Neural cell (in vitro differentiated cells): ENCODE measurements around the gene SLC15A4.
"Not testable (repeated sequence)": the region's sequence is repeated elsewhere in the genome, so short reads cannot be mapped to it uniquely, and the experiment has no call there.

ENCODE experiments used
- EP300 ChIP-seq: fragments of 450-650 bp; conservative IDR thresholded peaks from 2 replicates; pipeline ENCODE4 v1.6.1; 2014; ENCODE audit warnings: antibody characterized with exemption, mild to moderate bottlenecking, moderate library complexity; ENCODE audit not compliant: poor library complexity, severe bottlenecking
- EZH2 ChIP-seq: fragments of 200-600, 300-800 bp; shearing (Covaris generic), sonication (generic); IDR thresholded peaks from 2 replicates; pipeline ENCODE4 v1.6.1; 2014; ENCODE audit warnings: antibody characterized with exemption, low read length, borderline replicate concordance, mild to moderate bottlenecking; ENCODE audit not compliant: insufficient read depth, poor library complexity, severe bottlenecking
- MXI1 ChIP-seq: fragments of 450-650 bp; conservative IDR thresholded peaks from 2 replicates; pipeline ENCODE4 v1.6.1; 2014; ENCODE audit warnings: antibody characterized with exemption, mild to moderate bottlenecking; ENCODE audit not compliant: poor library complexity, severe bottlenecking
- POLR2AphosphoS5 ChIP-seq: IDR thresholded peaks from 2 replicates; pipeline ENCODE4 v1.6.1; 2012
- SMC3 ChIP-seq: fragments of 450-650 bp; conservative IDR thresholded peaks from 2 replicates; pipeline ENCODE4 v1.6.1; 2014; ENCODE audit warnings: antibody characterized with exemption, mild to moderate bottlenecking, moderate library complexity; ENCODE audit not compliant: poor library complexity
- TAF1 ChIP-seq: IDR thresholded peaks from 2 replicates; pipeline ENCODE4 v1.6.1; 2012; ENCODE audit warnings: low read depth
- TF ChIP-seq, protein P1 (sequence below): IDR thresholded peaks from 2 replicates; pipeline ENCODE4 v1.6.1; 2012; ENCODE audit warnings: borderline replicate concordance
- TF ChIP-seq, protein P2 (sequence below): fragments of 450-650 bp; IDR thresholded peaks from 2 replicates; pipeline ENCODE4 v1.5.1; 2014; ENCODE audit warnings: antibody characterized with exemption, mild to moderate bottlenecking, moderate library complexity; ENCODE audit not compliant: poor library complexity, severe bottlenecking

DNA sequence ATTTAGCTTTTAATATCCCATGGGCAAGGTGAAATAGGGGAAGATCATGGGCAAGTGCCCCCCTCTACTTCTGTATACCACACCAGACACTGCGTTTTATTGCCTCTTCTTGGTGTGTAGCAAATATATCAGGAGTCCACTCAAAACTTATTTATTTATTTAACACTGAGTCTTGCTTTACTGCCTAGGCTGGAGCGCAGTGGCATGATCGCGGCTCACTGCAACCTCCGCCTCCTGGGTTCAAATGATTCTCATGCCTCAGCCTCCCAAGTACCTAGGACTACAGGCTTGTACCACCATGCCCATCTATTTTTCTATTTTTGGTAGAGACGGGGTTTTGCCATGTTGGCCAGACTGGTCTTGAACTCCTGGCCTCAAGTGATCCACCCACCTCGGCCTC lies 27.7 kb upstream of the SLC15A4 start:
- TF ChIP-seq, protein P1, sequence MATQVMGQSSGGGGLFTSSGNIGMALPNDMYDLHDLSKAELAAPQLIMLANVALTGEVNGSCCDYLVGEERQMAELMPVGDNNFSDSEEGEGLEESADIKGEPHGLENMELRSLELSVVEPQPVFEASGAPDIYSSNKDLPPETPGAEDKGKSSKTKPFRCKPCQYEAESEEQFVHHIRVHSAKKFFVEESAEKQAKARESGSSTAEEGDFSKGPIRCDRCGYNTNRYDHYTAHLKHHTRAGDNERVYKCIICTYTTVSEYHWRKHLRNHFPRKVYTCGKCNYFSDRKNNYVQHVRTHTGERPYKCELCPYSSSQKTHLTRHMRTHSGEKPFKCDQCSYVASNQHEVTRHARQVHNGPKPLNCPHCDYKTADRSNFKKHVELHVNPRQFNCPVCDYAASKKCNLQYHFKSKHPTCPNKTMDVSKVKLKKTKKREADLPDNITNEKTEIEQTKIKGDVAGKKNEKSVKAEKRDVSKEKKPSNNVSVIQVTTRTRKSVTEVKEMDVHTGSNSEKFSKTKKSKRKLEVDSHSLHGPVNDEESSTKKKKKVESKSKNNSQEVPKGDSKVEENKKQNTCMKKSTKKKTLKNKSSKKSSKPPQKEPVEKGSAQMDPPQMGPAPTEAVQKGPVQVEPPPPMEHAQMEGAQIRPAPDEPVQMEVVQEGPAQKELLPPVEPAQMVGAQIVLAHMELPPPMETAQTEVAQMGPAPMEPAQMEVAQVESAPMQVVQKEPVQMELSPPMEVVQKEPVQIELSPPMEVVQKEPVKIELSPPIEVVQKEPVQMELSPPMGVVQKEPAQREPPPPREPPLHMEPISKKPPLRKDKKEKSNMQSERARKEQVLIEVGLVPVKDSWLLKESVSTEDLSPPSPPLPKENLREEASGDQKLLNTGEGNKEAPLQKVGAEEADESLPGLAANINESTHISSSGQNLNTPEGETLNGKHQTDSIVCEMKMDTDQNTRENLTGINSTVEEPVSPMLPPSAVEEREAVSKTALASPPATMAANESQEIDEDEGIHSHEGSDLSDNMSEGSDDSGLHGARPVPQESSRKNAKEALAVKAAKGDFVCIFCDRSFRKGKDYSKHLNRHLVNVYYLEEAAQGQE = not testable (repeated sequence)
- TF ChIP-seq, protein P2, sequence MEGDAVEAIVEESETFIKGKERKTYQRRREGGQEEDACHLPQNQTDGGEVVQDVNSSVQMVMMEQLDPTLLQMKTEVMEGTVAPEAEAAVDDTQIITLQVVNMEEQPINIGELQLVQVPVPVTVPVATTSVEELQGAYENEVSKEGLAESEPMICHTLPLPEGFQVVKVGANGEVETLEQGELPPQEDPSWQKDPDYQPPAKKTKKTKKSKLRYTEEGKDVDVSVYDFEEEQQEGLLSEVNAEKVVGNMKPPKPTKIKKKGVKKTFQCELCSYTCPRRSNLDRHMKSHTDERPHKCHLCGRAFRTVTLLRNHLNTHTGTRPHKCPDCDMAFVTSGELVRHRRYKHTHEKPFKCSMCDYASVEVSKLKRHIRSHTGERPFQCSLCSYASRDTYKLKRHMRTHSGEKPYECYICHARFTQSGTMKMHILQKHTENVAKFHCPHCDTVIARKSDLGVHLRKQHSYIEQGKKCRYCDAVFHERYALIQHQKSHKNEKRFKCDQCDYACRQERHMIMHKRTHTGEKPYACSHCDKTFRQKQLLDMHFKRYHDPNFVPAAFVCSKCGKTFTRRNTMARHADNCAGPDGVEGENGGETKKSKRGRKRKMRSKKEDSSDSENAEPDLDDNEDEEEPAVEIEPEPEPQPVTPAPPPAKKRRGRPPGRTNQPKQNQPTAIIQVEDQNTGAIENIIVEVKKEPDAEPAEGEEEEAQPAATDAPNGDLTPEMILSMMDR = not testable (repeated sequence)
- not testable (repeated sequence) for TF ChIP-seq MXI1, TAF1, POLR2AphosphoS5, EP300, EZH2, SMC3
